ENCODE results near the gene CCDC61.

GRCh38 chr19:45947926-45948325 lies 47.3 kb upstream of the CCDC61 start:
- TF ChIP-seq CTCF (IDR thresholded peaks at IDR 0.05) (no peak), EP300 (IDR thresholded peaks at IDR 0.05) (no peak), POLR2A (IDR thresholded peaks at IDR 0.05) (no peak)

All from suprapubic skin (tissue), 3 donors.